ENCODE measurements around the gene MIPEP. TPM values are rescaled to one million over a fixed set of nuclear protein-coding genes. Genes with fewer than 3 reads are reported as not detected.

Gene MIPEP
- total RNA-seq, 2 experiments from 2014 or later, result 17.2 to 18.5 TPM

DNA sequence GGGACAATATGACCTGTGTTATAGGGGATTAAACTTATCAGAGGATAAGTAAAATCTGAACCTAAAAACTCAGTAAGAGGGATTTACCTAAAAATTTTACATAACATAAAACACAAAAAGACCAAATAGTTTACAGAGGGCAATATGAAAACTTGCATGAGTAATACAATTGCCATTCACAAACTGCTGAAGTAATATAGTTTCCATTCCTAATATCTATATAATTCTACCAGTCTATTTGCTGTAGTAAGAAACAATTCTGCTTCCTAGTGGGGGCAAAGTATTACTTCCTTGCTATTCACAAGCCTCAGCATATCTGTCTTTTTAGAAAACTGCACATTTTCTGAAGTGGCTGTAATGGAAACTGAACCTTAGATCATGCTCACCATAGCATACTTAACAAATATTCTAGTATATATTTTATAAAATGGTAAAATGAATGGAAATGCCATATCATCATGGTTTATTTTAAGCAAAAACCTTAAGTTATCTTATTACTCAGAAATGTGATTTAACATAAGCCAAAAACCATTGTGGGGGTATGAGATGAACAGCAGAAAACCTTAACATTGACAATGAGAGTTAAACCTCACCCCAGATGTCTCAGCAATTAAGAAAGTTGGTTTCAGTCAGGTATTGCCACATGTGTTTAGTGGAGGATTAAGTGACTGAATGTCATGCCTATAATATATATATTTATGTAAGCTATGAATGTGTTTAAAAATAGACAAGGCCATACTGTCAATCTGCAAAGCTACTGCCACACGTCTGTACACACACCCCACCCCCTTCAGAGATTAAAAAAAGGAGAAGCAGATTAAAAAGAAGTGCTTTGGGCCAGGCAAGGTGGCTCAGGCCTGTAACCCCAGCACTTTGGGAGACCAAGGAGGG, 136.8 kb downstream of the MIPEP start:
- intact Hi-C loops (cut with micrococcal nuclease), result no loop called here
- ChIA-PET POLR2A (no interaction called here), CTCF (no interaction called here)
- Mint-ChIP-seq H3K27me3 (no peaks in the 10 kb centered on the region), H3K4me1 (ENCODE audit: low read depth) (peaks cover 21% of the 10 kb centered on the region), H3K36me3 (ENCODE audit: low read depth) (peaks cover 6% of the 10 kb centered on the region), H3K4me3 (no peak overlapping the region), H3K27ac (no peak overlapping the region), H3K9me3 (no peaks in the 10 kb centered on the region)
- ATAC-seq (peak; percentile 68), DNase-seq (no peak)
- TF ChIP-seq, protein P1, sequence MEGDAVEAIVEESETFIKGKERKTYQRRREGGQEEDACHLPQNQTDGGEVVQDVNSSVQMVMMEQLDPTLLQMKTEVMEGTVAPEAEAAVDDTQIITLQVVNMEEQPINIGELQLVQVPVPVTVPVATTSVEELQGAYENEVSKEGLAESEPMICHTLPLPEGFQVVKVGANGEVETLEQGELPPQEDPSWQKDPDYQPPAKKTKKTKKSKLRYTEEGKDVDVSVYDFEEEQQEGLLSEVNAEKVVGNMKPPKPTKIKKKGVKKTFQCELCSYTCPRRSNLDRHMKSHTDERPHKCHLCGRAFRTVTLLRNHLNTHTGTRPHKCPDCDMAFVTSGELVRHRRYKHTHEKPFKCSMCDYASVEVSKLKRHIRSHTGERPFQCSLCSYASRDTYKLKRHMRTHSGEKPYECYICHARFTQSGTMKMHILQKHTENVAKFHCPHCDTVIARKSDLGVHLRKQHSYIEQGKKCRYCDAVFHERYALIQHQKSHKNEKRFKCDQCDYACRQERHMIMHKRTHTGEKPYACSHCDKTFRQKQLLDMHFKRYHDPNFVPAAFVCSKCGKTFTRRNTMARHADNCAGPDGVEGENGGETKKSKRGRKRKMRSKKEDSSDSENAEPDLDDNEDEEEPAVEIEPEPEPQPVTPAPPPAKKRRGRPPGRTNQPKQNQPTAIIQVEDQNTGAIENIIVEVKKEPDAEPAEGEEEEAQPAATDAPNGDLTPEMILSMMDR (IDR thresholded peaks at IDR 0.05), result no peak

GRCh38 chr13:23751195-23751594, 138.0 kb downstream of the MIPEP start:
- Mint-ChIP-seq H3K4me1 (ENCODE audit: low read depth) (peaks cover 21% of the 10 kb centered on the region), H3K4me3 (no peak overlapping the region), H3K27me3 (no peaks in the 10 kb centered on the region), H3K27ac (no peak overlapping the region), H3K36me3 (ENCODE audit: low read depth) (peaks cover 6% of the 10 kb centered on the region), H3K9me3 (no peaks in the 10 kb centered on the region)
- DNase-seq (no peak), ATAC-seq (peak; percentile 43)
- intact Hi-C loops (cut with micrococcal nuclease), result no loop called here
- POLR2A ChIA-PET, result interaction anchor here (0.6 kb wide), 1 partner anchor 689 kb away, joined by 3 read pairs; no protein-coding TSS in a partner anchor
- TF ChIP-seq, protein P1 (IDR thresholded peaks at IDR 0.05), result no peak
- CTCF ChIA-PET, result no interaction called here

DNA sequence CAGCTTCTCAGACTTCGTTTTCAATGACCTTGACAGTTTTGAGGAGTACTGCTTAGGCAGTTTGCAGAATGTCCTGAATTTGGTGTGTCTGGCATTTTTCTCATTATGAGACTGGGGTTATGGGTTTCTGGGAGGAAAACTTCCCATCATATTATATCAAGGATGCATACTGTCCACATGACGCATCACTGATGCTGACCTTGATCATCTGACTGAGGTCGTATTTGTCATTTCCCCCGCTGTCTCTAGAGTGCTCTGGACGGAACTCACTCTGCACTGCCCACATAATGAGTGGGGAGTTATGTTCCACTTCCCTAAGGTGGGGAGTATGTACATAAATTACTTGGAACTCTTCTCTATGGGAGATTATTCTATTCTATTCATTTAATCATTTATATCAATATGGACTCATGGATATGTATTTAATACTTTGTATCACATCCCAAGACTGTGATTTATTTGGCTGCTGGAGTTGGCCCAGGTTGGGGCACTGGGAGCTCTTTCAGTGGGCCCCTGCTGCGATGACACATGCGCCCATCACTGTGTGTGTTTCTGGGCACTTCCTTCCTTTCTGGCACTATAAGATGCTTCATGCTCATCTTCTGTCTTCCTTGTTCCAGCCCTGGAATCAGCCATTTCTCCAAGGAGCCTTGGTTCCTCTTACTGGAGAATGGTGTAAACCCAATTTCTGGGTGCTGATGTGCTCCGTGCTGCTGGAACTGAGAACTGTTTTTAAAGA, 138.6 kb downstream of the MIPEP start:
- intact Hi-C loops (cut with micrococcal nuclease), result no loop called here
- ATAC-seq, result no peak
- no peaks in the 10 kb centered on the region for H3K27me3 Mint-ChIP-seq
- DNase-seq, result peak; percentile 5
- ChIA-PET POLR2A (interaction anchor here (0.6 kb wide), 1 partner anchor 688 kb away, joined by 3 read pairs; no protein-coding TSS in a partner anchor), CTCF (no interaction called here)
- no peaks in the 10 kb centered on the region for H3K9me3 Mint-ChIP-seq
- H3K4me1 Mint-ChIP-seq (ENCODE audit: low read depth), result peaks cover 21% of the 10 kb centered on the region
- H3K4me3 Mint-ChIP-seq, result no peak overlapping the region
- H3K36me3 Mint-ChIP-seq (ENCODE audit: low read depth), result peaks cover 6% of the 10 kb centered on the region
- no peak overlapping the region for H3K27ac Mint-ChIP-seq
- TF ChIP-seq, protein P1 (IDR thresholded peaks at IDR 0.05), result no peak

GRCh38 chr13:23749288-23749873, 139.8 kb downstream of the MIPEP start:
- intact Hi-C loops (cut with micrococcal nuclease), result no loop called here
- CTCF ChIA-PET, result no interaction called here
- DNase-seq (no peak), ATAC-seq (no peak)
- peaks cover 4% of the 10 kb centered on the region for H3K36me3 Mint-ChIP-seq (ENCODE audit: low read depth)
- no peak overlapping the region for H3K4me3 Mint-ChIP-seq
- POLR2A ChIA-PET, result no interaction called here
- peaks cover 26% of the 10 kb centered on the region for H3K4me1 Mint-ChIP-seq (ENCODE audit: low read depth)
- H3K27ac Mint-ChIP-seq, result no peak overlapping the region
- TF ChIP-seq, protein P1 (IDR thresholded peaks at IDR 0.05), result no peak
- no peaks in the 10 kb centered on the region for H3K9me3 Mint-ChIP-seq
- H3K27me3 Mint-ChIP-seq, result no peaks in the 10 kb centered on the region
